ENCODE data around the gene PABPC1L.
A peak's percentile ranks its signal among the peaks of the same experiment; 100 is the strongest.

Gene PABPC1L

GRCh38 chr20:44942264-44942973 lies 32.6 kb downstream of the PABPC1L start:
- no peak for DNase-seq (ENCODE audit: low read depth in 3 of 3, low spot score in 1 of 3)

- DNase-seq (ENCODE audit: low read depth in 3 of 3, low spot score in 1 of 3), result no peak
Measured at GRCh38 chr20:44943828-44944227, 34.0 kb downstream of the PABPC1L start.

DNA sequence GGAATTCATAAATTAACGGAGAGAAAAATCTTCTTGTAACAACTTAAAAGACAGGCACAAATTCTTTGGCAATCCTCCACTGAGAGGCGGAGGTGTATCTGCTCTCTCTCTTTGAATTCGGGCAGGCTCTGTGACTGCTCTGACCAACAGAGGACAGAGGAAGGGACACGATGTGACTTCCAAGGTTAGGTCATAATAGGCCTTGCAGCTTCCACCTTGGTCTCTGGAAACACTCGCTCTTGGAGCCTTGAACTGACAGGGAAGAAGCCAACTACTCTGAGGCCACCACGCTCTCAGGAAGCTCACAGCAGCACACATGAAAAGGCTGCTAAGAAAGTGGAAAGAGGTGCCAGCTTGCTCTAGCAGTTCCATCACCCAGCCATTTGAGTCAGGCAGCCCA lies 35.4 kb downstream of the PABPC1L start:
- no peak for DNase-seq (ENCODE audit: low read depth in 3 of 3, low spot score in 1 of 3)

DNA sequence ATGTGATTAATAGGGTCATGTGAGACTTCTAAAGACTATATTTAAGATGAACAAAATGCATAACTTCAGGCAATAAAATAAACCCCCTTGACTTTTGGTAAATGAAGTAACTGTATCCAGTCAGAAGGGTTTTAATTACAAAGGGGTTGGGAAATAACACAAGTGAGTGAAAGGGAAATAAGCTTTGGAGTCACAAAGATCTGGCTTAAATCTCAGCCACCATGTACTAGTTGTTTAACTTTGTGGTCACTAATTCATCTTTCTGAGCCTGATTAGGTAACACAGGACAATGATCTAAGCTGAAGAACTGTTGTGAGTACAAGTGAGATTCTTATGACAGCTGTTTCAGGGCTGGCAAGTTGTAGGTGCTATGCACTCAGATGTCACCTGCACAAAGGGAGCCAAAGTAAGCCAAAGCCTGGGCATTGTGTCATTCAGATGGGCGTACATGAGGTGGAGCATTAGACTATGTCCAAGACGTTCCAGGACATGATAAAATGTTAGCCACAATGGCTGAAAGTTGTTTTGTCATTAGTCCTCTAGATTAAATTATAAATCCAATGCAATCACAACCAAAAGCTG lies 36.5 kb downstream of the PABPC1L start:
- no peak for DNase-seq (ENCODE audit: low read depth in 3 of 3, low spot score in 1 of 3)

DNA sequence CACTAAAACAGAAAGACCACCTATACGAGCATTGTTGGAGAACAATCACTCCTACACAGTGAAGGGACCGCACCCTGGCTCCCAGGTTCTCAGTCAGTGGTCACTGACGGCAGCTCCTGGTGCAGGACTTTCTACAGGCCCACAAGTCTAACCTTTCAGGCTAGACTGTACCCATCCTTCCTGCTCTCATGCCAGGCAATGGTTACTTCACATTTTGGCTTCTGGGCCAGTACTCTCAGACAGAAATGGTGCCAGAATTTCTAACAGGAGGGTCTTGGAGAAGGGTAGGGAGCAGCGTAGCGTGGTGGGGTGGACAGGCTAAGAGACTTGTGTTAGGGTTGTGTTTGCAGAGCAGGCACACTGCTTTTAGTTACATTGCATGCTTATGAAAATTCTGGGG lies 38.2 kb downstream of the PABPC1L start:
- DNase-seq (ENCODE audit: low read depth in 3 of 3, low spot score in 1 of 3), result no peak

DNA sequence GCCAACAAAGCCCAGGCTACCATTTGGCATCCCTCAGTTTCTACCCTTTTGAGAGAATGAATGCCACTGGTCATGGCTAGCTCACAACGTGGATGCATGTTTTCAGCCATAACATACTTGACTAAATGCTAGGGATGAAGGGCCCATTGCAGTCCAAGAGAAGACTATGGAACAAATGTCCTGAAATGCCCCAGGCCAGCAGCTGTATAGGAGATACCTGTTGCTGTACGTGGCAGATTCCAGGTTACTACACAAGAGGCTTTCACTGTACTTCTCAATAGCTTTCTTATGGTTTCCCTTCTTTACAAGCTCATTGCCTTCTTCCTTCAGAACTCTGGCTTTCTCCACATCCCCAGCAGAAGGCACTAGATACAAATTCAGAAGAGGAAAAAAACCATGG lies 38.7 kb downstream of the PABPC1L start:
- DNase-seq (ENCODE audit: low read depth in 3 of 3, low spot score in 1 of 3), result no peak

DNA sequence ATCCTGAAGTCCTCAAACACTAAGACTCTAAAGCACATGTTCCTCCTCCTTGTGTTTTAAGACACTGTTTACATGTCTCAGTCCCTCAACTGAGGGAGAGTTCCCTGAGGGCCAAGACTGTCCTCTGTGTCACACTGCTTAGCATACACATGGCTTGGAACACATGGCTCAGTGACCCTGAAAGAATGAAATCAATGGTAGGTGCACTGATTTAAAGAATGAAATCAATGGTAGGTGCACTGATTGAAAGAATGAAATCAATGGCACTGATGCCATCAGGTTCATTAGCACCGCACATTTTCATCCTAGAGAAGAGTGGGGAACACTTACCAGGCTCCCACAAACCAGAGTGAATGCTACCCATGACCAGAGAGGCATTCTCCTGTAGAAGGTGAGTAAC lies 40.5 kb downstream of the PABPC1L start:
- DNase-seq (ENCODE audit: low read depth in 3 of 3, low spot score in 1 of 3), result no peak

DNA sequence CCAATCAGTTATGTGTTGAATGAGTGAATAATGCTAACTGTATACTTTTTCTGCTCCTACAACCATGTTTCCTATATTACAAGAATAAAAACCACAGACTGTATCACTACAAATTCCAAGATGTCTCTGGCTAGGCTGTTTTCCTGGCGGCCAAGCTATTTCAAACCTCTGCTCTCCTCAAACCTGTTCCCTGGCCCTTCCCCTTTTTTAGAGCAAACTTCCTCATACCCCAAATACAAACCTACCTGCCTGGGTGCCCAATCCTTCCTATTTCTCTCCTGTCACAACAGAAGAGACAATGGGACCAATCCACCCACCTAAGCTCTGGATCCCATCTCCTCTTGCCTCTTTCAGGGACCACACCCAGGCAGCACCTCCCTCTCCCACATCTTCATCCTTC lies 42.9 kb downstream of the PABPC1L start:
- DNase-seq (ENCODE audit: low read depth in 3 of 3, low spot score in 1 of 3), result no peak

GRCh38 chr20:44954211-44954610 lies 44.4 kb downstream of the PABPC1L start:
- DNase-seq (ENCODE audit: low read depth in 3 of 3, low spot score in 1 of 3), result no peak

DNA sequence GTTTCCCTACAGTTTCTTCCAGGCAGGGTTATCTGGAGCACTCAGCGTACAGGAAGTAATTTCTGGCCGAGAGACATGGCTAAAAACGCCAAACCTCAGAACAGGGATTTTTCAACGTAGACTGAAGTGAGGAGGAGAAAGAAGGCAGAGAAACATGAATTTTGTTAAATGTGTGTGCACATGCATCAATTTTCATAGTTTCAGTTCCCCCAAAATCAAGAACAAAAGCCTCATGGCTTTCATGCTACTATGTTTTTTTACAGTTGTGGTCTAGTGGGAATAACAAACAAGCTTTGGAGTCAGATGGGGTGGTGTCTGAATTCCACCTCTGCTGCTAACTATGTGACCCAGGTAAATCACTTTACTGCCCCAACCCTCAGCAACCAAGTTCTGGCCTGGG lies 45.4 kb downstream of the PABPC1L start:
- DNase-seq (ENCODE audit: low read depth in 3 of 3, low spot score in 1 of 3), result no peak

DNA sequence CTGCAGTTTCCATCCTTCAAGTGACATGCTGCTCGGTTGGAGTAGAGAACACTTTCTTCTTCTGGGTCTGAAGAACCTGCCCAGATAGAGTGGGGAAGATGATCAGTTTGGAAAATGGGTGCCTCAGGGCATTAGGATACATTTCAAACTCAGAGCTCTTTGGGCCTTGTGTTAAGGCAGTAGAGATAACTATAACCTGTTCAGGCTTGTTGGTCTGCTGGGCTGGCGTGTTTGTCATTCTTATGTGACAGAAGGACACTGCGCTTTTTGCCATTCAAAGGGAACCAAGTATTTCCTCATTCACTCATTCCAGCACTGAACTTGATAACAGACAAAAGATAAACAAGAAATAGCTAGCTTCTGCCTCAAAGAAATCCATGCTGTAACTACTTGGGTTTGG lies 46.5 kb downstream of the PABPC1L start:
- DNase-seq (ENCODE audit: low read depth in 3 of 3, low spot score in 1 of 3), result no peak

DNA sequence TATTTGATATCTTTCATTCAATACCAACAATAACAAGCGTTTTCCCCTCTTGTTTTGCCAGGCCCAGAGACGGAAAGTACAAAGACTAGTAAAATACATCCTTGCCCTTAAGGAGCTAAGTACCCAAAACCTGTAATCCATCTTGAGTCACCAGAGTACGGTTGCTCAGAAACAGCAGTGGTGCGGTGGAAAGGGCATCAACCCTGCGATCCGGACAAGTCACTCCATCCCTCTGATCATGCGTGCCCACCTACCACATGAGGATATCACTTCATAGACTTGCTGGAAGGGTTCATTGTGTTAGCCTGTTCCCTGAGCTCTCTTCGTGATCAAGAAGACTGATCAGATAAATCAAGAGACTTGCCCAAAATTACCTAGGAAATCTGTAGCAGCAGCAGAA lies 48.4 kb downstream of the PABPC1L start:
- no peak for DNase-seq (ENCODE audit: low read depth in 3 of 3, low spot score in 1 of 3)

DNA sequence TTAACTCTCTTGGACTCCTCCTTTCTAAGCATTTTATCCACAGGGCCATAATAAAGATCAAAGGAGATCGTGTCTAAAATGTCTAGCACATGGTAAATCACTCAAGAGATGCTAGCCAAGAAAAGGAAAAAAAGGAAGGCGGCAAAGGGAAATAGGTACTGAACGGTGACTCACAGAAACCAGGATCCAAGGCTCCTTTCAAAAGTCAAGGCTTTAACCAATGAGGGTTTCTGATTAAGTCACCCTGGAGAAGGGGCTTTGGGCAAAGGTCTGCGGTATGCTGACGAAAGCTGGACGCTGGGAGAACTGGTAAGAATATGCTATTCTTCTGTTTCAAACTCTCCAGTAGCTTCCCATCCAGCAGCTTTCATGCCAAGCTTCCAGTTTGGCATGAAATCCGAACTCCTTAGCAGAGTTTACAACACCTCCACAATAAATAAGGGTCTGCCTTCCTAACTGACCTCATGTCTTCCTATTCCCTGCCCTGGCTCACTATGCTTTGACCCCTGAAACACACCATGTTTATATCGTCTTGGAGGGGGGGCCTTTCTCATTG lies 49.3 kb downstream of the PABPC1L start:
- no peak for DNase-seq (ENCODE audit: low read depth in 3 of 3, low spot score in 1 of 3)

DNA sequence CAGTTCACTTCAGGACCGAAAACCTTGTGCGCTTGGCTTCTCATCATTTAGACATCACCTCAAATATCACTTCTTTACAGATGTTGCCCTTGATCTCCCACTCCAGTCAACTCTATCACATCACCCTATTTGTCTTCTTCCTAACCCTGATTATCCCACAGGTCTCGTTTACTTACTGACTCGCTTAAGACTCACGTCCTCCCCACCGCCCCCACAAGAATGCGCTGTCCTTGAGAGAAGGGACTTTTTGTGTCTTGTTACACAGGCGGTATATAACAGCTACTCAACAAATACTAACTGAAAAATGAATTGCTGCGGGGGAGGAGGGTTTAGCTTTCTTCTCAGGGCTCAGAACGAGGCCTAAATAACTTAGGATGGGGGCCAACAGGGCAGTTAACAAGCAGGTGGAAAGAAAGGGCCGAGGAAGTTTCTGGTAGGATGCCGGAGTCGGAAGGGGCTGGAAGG lies 49.8 kb downstream of the PABPC1L start:
- peak in 2 of 3 donors; percentile 34 to 52 for DNase-seq (ENCODE audit: low read depth in 3 of 3, low spot score in 1 of 3)

DNA sequence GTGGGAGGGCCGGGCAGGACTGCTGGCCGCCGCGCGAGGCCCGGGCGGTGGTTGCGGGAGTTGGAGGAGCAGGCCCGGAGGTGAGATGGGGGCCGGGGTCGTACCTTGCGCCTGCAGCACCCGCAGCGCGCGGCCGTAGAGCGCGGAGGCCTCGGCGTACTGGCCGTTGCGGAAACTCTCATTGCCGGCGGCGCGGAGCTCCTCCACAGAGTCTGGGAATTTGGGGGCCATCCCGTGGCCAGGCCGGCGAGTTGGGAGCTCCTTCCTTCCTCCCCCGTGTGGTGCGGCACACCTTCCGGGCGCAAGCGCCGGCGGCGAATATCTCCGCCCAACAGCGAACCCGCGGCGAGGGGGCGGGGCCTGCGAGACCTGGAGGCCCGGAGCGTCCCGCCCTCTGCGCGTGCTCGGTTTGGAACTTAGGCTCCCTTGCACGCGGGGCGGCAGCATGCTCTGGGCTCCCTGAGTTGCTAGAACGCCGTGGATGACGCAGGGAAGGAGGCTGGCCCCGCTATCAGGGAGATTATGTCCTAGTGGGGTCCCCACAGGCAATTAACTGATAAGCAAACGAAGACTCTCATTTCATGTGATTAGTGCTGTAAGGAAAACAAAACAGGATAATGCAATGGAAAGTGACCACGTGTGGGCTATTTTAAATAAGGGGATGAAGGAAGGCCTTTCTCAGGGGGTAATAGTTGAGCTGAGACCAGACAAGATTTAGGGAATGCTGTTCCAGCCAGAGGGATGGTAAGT lies 50.4 kb downstream of the PABPC1L start, which contains the start of gene TOMM34:
TSS of gene TOMM34 (minus strand) at position 295 of the 750 bp plus-strand sequence. CDS start at position 231, 64 bp downstream.
- DNase-seq (ENCODE audit: low read depth in 3 of 3, low spot score in 1 of 3), result peak; percentile 82 to 95 (median 89)

DNA sequence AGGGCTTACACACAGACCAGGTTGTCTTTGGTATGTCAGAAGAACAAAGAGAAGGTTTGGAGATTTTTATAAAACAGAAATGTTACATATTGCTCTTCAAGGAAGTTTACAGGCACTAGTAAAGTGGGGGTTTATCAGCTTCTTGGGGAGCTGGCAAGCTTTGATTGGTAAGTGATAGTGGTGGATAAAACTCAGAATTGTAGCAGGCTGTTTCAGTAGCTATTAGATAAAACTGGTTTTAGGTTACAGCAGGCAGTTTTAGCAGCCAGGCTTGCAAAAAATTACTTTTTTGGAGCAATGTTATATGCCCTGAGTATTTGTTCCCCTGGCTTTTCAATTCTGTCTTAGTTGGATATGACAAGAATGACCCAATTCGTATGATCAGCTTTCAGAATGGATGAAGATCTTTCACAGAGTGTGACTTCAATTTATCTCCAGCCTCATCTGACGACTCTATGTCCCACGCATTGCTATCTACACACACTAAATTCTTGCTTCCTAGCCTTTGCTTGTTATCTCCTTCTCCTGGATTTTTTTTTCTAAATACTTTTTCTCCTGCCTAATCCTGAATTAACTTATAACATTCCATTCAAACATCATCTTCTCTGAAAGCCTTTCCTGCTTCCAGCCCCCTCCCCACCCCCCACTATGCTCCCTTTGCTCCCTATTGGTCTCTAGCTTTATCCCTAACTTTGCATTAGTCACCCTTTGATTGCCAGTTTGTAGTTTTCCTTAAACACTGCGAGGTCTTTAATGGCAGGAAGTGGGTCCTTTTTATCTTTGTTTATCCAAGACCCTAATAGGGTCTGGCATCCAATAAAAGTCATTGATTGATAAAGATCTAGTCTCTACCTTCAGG lies 51.4 kb downstream of the PABPC1L start:
- DNase-seq (ENCODE audit: low read depth in 3 of 3, low spot score in 1 of 3), result no peak

DNA sequence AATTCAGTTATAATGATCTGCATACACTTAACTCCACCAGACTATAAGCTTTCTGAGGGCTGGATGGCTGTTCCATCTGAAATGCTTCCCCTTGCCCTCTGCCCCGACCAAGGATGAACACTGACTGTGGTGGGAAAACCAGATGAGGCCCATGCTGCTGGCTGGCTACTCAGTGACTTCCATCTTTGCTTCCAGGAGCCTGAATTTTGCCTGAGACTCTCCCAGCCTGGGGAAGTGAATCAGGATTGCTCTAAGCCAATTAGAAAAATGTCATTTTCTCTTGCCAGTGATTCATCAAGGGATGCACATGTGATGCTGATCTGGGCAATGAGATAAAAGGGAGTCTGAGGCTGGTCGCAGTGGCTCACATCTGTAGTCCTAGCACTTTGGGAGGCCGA lies 52.0 kb downstream of the PABPC1L start:
- no peak for DNase-seq (ENCODE audit: low read depth in 3 of 3, low spot score in 1 of 3)

DNA sequence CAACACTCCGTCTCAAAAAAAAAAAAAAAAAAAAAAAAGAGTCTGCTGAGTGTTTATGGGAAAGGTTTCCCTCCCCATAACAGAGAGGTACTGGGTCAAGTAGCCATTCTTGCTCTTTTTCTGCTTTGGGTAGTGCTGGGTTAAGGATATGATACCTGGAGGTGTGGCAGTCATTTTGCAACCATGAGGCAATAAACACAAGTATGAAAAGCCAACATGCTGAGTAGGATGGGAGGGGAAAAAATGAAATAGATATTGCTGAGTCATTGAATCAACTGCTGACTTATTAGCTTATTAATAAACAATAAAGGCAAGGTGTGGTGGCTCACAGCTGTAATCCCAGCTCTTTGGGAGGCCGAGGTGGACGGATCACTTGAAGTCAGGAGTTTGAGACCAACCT lies 52.6 kb downstream of the PABPC1L start:
- DNase-seq (ENCODE audit: low read depth in 3 of 3, low spot score in 1 of 3), result no peak

DNA sequence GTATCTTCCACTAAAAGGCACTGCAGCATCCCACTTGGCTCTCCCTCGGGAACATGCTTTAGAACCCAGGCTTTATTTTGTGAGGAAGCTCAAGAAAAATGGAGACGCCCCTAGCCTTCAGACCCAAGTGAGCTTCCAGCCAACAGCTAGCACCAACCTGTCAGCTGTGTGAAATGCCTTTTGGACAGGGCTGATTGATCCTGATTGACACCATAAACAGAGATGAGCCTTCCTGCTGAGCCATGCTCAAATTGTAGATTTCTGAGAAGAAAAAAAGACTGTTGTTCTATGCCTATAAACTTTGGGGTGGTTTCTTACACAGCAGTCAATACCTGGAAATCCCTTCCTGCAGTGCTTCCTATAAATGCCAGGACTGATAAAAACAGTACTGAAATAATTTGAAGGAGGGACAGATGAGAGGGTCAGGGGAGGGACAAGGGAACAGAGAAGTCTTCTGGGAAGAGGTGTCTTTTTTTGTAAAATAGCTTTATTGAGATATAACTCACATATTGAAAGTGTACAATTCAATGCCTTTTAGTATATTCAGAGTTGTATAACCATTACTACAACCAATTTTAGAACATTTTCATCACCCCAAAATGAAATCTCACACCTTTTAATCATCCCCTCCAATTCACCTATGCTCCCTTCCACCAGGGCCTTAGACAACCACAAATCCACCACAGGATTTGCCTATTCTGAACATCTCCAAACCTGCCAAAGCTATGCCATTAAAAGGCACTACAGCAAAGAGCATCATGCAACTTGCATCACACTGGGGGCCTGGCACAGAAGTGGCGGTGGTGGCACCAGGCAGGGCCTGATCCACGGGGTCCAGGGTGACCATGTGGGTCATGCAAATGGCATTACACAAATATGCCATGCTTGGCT lies 53.7 kb downstream of the PABPC1L start:
- DNase-seq (ENCODE audit: low read depth in 3 of 3, low spot score in 1 of 3), result no peak

- no peak for DNase-seq (ENCODE audit: low read depth in 3 of 3, low spot score in 1 of 3)
Measured at GRCh38 chr20:44965651-44966029, 55.8 kb downstream of the PABPC1L start.

All from stimulated activated CD4-positive, alpha-beta T cell treated with anti-CD3 and anti-CD28 coated beads, TNF-alpha, amount 100 ng/mL, for 1 hour (primary cell).